Kidney (tissue), 14 donors: ENCODE measurements around the gene FAP. TPM values are rescaled to one million over a fixed set of nuclear protein-coding genes. Genes with fewer than 3 reads are reported as not detected.

ENCODE experiments used
- DNase-seq, 5 donors: peaks; one replicate each; pipeline ENCODE4 v3.0.0-alpha.2; 2013 to 2020
- FAIRE-seq: peaks from 2 replicates; lab custom pipeline; 2012; peaks lifted over from hg19 to GRCh38; lab: Jason Lieb, UNC
- H3K27ac ChIP-seq, 2 donors: one replicate each; pipeline ENCODE4 v1.7.0; 2013; ENCODE audit warnings: low read depth in 2 of 2, low read length in 2 of 2, inconsistent platforms in 1 of 2
- H3K27me3 ChIP-seq: one replicate; pipeline ENCODE4 v1.7.1; 2013; ENCODE audit warnings: low read length, inconsistent platforms; ENCODE audit not compliant: control insufficient read depth, insufficient read depth
- H3K36me3 ChIP-seq, 3 donors: one replicate each; pipeline versions ENCODE4 v1.7.0 to v1.7.1; 2013; ENCODE audit warnings: low read length in 3 of 3, control low read depth in 1 of 3, inconsistent platforms in 1 of 3; ENCODE audit not compliant: insufficient read depth in 3 of 3, control insufficient read depth in 2 of 3
- H3K4me1 ChIP-seq, 3 donors: one replicate each; pipeline versions ENCODE4 v1.7.0 to v1.7.1; 2013; ENCODE audit warnings: low read length in 3 of 3, inconsistent platforms in 1 of 3, low read depth in 1 of 3; ENCODE audit not compliant: control insufficient read depth in 2 of 3, insufficient read depth in 2 of 3
- H3K4me3 ChIP-seq, 3 donors: one replicate each; pipeline versions ENCODE4 v1.7.0 to v1.8.1; 2013; ENCODE audit warnings: low read length in 3 of 3, control low read depth in 1 of 3, inconsistent platforms in 1 of 3
- H3K9ac ChIP-seq, 3 donors: one replicate each; pipeline versions ENCODE4 v1.7.0 to v1.7.1; 2013; ENCODE audit warnings: low read length in 3 of 3, control low read depth in 1 of 3, inconsistent platforms in 1 of 3
- H3K9me3 ChIP-seq, 3 donors: one replicate each; pipeline versions ENCODE4 v1.7.0 to v1.7.1; 2013; ENCODE audit warnings: low read length in 3 of 3, control low read depth in 1 of 3, inconsistent platforms in 1 of 3; ENCODE audit not compliant: control insufficient read depth in 2 of 3, insufficient read depth in 1 of 3
- intact Hi-C: fragments of 100-400 bp; cut with DNase I; formaldehyde crosslinking; loops from one replicate; pipeline ENCODE4 v1.11.1; 2022
- polyA plus RNA-seq: library from polyadenylated mRNA; stranded (reverse); fragments of 350-450 nt; fragmentation: Illumina TruSeq; extraction: RNeasy Lipid Tissue Mini Kit (QIAGEN cat#74804); gene quantifications from one replicate; pipeline ENCODE4 v1.2.3, GENCODE V29; 2014; ENCODE audit warnings: low read depth, low replicate concordance; ENCODE audit not compliant: insufficient read depth
- total RNA-seq: library from RNA; stranded (reverse); fragmentation: NEBNext Ultra II Directional; extraction: Animal tissue kit (Norgen Biotek cat#: 25700); gene quantifications from one replicate; pipeline ENCODE4 v1.2.1, GENCODE V29; 2021
- TF ChIP-seq, protein P1 (sequence below): IDR thresholded peaks from 3 replicates; pipeline ENCODE4 v1.5.1; 2012; ENCODE audit warnings: mild to moderate bottlenecking, moderate library complexity, borderline replicate concordance; ENCODE audit not compliant: insufficient read depth; ENCODE audit errors: extremely low read depth
- donor health status: control.
- donor health status: control.
- donor health status: control.
- donor health status: control.
- donor health status: control.
- donor health status: DM: yes; HTN: yes; CAD: no.
- donor health status: Normal renal cell carcinoma (clear cell type).

Gene FAP
- total and polyA plus RNA-seq, 2 donors from 2014 or later: 0.45 to 3.3 TPM

DNA sequence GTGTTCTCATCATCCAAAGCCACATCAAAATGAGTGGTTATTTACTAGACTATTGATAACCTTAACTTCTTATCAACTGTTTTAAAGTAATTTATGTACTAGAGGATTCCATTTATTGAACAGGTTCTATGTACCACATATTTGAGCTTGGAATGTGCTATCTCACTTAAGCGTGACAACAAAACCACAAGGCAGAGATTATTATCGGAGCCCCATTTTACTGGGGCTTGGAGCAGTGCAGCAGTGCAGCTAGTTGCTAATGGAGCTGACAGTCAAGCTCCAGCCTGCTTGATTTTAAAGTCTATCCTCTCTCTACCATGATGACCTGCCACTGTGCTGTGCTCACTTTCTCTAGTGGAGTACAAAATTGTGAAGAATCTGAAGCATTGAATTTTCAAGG is 115.8 kb downstream of the FAP start:
- Histone ChIP-seq H3K4me3 (no peak overlapping the region), H3K27me3 (no peaks in the 10 kb centered on the region), H3K4me1 (no peaks in the 10 kb centered on the region), H3K27ac (no peak overlapping the region), H3K9me3 (no peaks in the 10 kb centered on the region), H3K36me3 (no peaks in the 10 kb centered on the region), H3K9ac (no peak overlapping the region)
- intact Hi-C loops: no loop called here
- FAIRE-seq (no peak), DNase-seq (no peak)
- TF ChIP-seq, protein P1, sequence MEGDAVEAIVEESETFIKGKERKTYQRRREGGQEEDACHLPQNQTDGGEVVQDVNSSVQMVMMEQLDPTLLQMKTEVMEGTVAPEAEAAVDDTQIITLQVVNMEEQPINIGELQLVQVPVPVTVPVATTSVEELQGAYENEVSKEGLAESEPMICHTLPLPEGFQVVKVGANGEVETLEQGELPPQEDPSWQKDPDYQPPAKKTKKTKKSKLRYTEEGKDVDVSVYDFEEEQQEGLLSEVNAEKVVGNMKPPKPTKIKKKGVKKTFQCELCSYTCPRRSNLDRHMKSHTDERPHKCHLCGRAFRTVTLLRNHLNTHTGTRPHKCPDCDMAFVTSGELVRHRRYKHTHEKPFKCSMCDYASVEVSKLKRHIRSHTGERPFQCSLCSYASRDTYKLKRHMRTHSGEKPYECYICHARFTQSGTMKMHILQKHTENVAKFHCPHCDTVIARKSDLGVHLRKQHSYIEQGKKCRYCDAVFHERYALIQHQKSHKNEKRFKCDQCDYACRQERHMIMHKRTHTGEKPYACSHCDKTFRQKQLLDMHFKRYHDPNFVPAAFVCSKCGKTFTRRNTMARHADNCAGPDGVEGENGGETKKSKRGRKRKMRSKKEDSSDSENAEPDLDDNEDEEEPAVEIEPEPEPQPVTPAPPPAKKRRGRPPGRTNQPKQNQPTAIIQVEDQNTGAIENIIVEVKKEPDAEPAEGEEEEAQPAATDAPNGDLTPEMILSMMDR: no peak

DNA sequence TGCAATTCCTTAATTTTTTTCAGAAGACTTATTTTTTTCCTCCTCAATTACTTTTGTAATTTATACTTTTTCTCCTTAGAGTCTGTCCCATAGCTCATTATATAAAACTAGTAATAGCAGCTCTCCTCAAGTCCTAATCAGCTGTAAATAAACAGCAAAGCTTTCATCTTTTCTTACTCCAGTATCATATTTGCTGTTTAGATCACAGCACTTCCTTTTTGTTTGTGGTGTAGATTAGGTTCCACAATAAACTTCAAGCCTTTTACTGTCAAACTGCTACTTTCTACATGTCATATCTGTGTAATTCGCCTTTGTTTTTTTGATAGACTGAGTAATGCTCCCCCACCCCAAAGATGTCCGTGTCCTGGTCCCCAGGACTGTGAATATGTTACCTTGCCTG is 116.7 kb downstream of the FAP start:
- TF ChIP-seq, protein P1: no peak

DNA sequence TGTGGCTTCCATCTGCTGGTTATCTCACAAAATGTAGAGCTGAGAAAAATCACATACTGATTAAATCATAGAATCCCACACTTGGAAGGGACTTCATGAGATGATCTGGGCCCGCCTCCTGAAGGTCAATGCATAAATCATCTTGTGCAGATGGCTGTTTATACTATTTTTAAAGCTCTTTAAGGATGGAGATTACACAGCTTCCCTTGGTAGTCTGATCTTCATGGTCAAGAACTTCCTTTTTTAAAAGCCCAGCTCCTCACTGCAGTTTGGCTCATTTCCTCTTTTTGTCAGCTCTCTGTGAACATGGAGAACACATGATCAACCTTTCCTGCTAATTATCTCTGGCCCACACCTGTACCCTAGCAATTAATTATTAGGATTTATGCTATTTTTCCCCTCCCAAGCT is 117.1 kb downstream of the FAP start:
- FAIRE-seq: no peak
- H3K9ac ChIP-seq: no peak overlapping the region
- H3K4me1 ChIP-seq: no peaks in the 10 kb centered on the region

More for the DNA sequence above, 116.7 kb downstream of the FAP start:
- FAIRE-seq (no peak), DNase-seq (no peak)
- Histone ChIP-seq H3K36me3 (no peaks in the 10 kb centered on the region), H3K9me3 (no peaks in the 10 kb centered on the region), H3K27me3 (no peaks in the 10 kb centered on the region), H3K27ac (no peak overlapping the region), H3K4me1 (no peaks in the 10 kb centered on the region), H3K9ac (no peak overlapping the region), H3K4me3 (no peak overlapping the region)
- intact Hi-C loops: no loop called here

DNA sequence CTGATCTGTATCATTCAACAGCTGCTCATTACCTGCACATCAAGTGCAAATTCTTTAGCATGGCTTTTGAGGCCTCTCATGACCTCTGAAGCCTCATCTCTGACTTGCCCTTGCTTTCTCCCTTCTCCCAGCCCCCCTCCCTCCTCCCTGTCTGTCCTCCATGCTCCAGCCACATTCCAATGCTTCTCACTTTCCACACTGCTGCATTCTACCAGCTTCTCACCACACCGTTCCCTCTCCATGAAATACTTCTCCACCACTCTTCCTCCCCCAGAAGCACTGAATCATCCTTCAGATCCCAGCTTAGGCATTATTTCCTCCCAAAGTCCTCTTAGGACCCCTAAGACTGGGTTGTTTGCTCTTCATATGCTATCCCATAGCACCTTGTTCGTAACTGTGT is 118.1 kb downstream of the FAP start:
- H3K4me1 ChIP-seq: no peaks in the 10 kb centered on the region
- FAIRE-seq: no peak
- TF ChIP-seq, protein P1: no peak
- no peak overlapping the region for H3K27ac ChIP-seq
- H3K9me3 ChIP-seq: no peaks in the 10 kb centered on the region
- no peak overlapping the region for H3K4me3 ChIP-seq
- H3K9ac ChIP-seq: no peak overlapping the region
- H3K36me3 ChIP-seq: no peaks in the 10 kb centered on the region
- DNase-seq: no peak
- intact Hi-C loops: no loop called here
- no peaks in the 10 kb centered on the region for H3K27me3 ChIP-seq

More for the DNA sequence above, 117.1 kb downstream of the FAP start:
- TF ChIP-seq, protein P1: no peak
- intact Hi-C loops: no loop called here
- Histone ChIP-seq H3K27me3 (no peaks in the 10 kb centered on the region), H3K36me3 (no peaks in the 10 kb centered on the region), H3K4me3 (no peak overlapping the region), H3K9me3 (no peaks in the 10 kb centered on the region), H3K27ac (no peak overlapping the region)
- DNase-seq: peak in 1 of 5 donors; percentile 59
